Natural killer cell (primary cell): ENCODE measurements around the gene GRM4. TPM values are rescaled to one million over a fixed set of nuclear protein-coding genes. Genes with fewer than 3 reads are reported as not detected.
A peak's percentile ranks its signal among the peaks of the same experiment; 100 is the strongest.

ENCODE experiments used
- ATAC-seq, 3 donors: fragments of 150-1000 bp in 2 of 3; fragments of 200-7000 bp in 1 of 3; cut with Tn5 transposase; 1 replicate in 1 of 3; 2 replicates in 2 of 3; pipeline ENCODE4 v1.10.0; 2021; ENCODE audit warnings: mild to moderate bottlenecking in 2 of 3, moderate library complexity in 2 of 3
- DNase-seq, 2 donors: peaks; one replicate each; pipeline versions ENCODE4 v3.0.0 to v3.0.0-alpha.2; 2013 to 2021; ENCODE audit warnings: mixed read lengths in 1 of 2
- H3K27ac ChIP-seq: one replicate; pipeline ENCODE4 v1.5.1; 2013; ENCODE audit warnings: mild to moderate bottlenecking, low read length
- H3K27me3 ChIP-seq: one replicate; pipeline ENCODE4 v1.6.1; 2013; ENCODE audit warnings: low read length; ENCODE audit not compliant: control insufficient read depth, insufficient read depth
- H3K36me3 ChIP-seq: one replicate; pipeline ENCODE4 v1.6.1; 2013; ENCODE audit warnings: low read length; ENCODE audit not compliant: control insufficient read depth, insufficient read depth
- H3K4me1 ChIP-seq: one replicate; pipeline ENCODE4 v1.6.1; 2013; ENCODE audit warnings: low read length; ENCODE audit not compliant: control insufficient read depth, insufficient read depth
- H3K4me3 ChIP-seq: one replicate; pipeline ENCODE4 v1.5.1; 2013; ENCODE audit warnings: low read length
- H3K9me3 ChIP-seq: one replicate; pipeline ENCODE4 v1.6.1; 2013; ENCODE audit warnings: low read length; ENCODE audit not compliant: control insufficient read depth, insufficient read depth
- H3K27ac Mint-ChIP-seq, 2 donors: one replicate each; pipeline ENCODE4 v1.8.0; 2022; ENCODE audit warnings: mild to moderate bottlenecking in 2 of 2, mixed read lengths in 2 of 2, moderate library complexity in 1 of 2
- H3K27me3 Mint-ChIP-seq, 2 donors: one replicate each; pipeline ENCODE4 v1.8.0; 2022; ENCODE audit warnings: low read depth in 2 of 2, mixed read lengths in 2 of 2
- H3K36me3 Mint-ChIP-seq: one replicate; pipeline ENCODE4 v1.8.0; 2022; ENCODE audit warnings: mixed read lengths
- H3K4me1 Mint-ChIP-seq, 2 donors: one replicate each; pipeline ENCODE4 v1.8.0; 2022; ENCODE audit warnings: mixed read lengths in 2 of 2
- H3K4me3 Mint-ChIP-seq: one replicate; pipeline ENCODE4 v1.8.0; 2022; ENCODE audit warnings: mild to moderate bottlenecking, moderate library complexity, mixed read lengths
- H3K9me3 Mint-ChIP-seq, 2 donors: one replicate each; pipeline ENCODE4 v1.8.0; 2022; ENCODE audit warnings: mixed read lengths in 2 of 2
- WGBS: methylation state at CpG from one replicate; pipeline ENCODE4 v1.1.7; 2013; ENCODE audit warnings: missing lambda C conversion rate; ENCODE audit not compliant: insufficient coverage; 5-methylcytosine and 5-hydroxymethylcytosine counted together
- intact Hi-C: fragments of 100-400 bp; cut with micrococcal nuclease; formaldehyde crosslinking; loops from one replicate; pipeline ENCODE4 v1.14.2; 2022
- total RNA-seq, 4 donors: library from RNA; stranded (reverse); fragments of 120-200 nt in 1 of 4; gene quantifications; one replicate each; pipeline versions ENCODE4 v1.2.3 to v1.2.4, GENCODE V29; 2013 to 2022
- TF ChIP-seq, protein P1 (sequence below): fragments of 200-600 bp; IDR thresholded peaks from one replicate; pipeline ENCODE4 v1.8.0; 2022; ENCODE audit warnings: antibody characterized with exemption

GRM4 gene
- total RNA-seq, 3 donors from 2014 or later (not counting 1 experiment from before 2014, with no cell fraction given) = not detected

DNA sequence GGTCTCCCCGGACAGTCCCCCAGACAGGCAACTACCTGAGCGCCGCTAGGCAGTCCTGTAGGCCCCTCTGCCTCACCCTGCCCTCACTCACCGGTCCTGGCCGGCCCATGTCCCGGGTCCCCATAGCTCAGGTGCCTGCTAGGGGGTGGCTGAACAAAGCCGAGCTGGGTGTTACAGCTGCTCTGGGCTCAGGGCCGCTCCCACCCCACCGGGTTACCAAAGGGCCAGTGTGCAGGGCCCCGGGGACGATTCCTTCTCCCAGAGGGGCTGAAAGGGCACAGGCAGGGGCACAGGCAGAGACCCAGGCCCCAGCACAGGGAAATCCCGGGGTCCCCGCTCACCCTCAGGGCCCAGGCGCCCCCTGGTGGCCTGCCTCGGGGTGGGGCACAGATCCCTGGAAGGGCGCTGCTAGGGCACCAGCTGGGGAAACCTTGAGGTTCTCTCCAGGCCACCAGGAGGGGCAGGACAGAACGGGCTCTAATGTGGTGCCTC, 118.4 kb downstream of the GRM4 start:
- Histone ChIP-seq H3K4me3 (no peak overlapping the region), H3K27ac (no peak overlapping the region), H3K4me1 (no peaks in the 10 kb centered on the region), H3K36me3 (no peaks in the 10 kb centered on the region), H3K9me3 (no peaks in the 10 kb centered on the region), H3K27me3 (no peaks in the 10 kb centered on the region)
- Mint-ChIP-seq H3K27me3 (peaks cover 14 to 16% of the 10 kb centered on the region in 2 donors), H3K9me3 (no peaks in the 10 kb centered on the region), H3K27ac (no peak overlapping the region), H3K4me1 (no peaks in the 10 kb centered on the region), H3K36me3 (no peaks in the 10 kb centered on the region), H3K4me3 (no peak overlapping the region)
- DNase-seq (peak; percentile 65 to 77), ATAC-seq (peak; percentile 41 to 78 (median 67))
- TF ChIP-seq, protein P1, sequence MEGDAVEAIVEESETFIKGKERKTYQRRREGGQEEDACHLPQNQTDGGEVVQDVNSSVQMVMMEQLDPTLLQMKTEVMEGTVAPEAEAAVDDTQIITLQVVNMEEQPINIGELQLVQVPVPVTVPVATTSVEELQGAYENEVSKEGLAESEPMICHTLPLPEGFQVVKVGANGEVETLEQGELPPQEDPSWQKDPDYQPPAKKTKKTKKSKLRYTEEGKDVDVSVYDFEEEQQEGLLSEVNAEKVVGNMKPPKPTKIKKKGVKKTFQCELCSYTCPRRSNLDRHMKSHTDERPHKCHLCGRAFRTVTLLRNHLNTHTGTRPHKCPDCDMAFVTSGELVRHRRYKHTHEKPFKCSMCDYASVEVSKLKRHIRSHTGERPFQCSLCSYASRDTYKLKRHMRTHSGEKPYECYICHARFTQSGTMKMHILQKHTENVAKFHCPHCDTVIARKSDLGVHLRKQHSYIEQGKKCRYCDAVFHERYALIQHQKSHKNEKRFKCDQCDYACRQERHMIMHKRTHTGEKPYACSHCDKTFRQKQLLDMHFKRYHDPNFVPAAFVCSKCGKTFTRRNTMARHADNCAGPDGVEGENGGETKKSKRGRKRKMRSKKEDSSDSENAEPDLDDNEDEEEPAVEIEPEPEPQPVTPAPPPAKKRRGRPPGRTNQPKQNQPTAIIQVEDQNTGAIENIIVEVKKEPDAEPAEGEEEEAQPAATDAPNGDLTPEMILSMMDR = peak; percentile 81
- intact Hi-C loops = loop anchor here (1.0 to 2.0 kb wide), 3 partner anchors 173 to 283 kb away; no protein-coding TSS in a partner anchor
- 54% methylated on average over 17 of the region's 17 CpGs for WGBS

DNA sequence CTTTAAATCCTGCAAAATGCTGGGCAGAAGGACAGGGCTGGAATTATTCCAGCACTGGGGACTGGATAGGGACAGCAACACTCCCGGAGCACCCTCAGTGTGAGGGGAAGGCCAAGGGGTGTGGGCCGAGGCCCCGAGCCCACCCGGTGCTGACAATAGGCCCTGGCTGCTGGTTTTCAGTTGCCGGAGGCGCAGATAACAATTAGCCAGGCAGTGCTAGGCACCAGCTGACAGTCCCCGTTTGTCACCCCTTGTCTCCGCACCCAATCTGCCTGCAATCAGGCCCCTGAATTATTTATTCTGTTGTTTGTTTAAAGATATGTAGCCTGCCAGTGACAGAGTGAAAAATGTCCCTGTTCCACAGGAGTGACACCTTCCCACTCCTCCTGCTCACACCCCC, 120.0 kb downstream of the GRM4 start:
- no peak for DNase-seq
- no peaks in the 10 kb centered on the region for H3K9me3 ChIP-seq
- H3K9me3 Mint-ChIP-seq = no peaks in the 10 kb centered on the region
- H3K4me1 ChIP-seq = no peaks in the 10 kb centered on the region
- no peak overlapping the region for H3K27ac ChIP-seq
- no peak for ATAC-seq
- H3K4me3 ChIP-seq = no peak overlapping the region
- intact Hi-C loops = loop anchor here (2.0 kb wide), 1 partner anchor 171 kb away; no protein-coding TSS in a partner anchor
- H3K27ac Mint-ChIP-seq = no peak overlapping the region
- no peak overlapping the region for H3K4me3 Mint-ChIP-seq
- no peaks in the 10 kb centered on the region for H3K36me3 Mint-ChIP-seq
- H3K36me3 ChIP-seq = no peaks in the 10 kb centered on the region
- peaks cover 18 to 23% of the 10 kb centered on the region in 2 donors for H3K27me3 Mint-ChIP-seq
- TF ChIP-seq, protein P1 = no peak
- H3K27me3 ChIP-seq = no peaks in the 10 kb centered on the region
- H3K4me1 Mint-ChIP-seq = no peaks in the 10 kb centered on the region
- 79% methylated on average over 8 of the region's 8 CpGs for WGBS

DNA sequence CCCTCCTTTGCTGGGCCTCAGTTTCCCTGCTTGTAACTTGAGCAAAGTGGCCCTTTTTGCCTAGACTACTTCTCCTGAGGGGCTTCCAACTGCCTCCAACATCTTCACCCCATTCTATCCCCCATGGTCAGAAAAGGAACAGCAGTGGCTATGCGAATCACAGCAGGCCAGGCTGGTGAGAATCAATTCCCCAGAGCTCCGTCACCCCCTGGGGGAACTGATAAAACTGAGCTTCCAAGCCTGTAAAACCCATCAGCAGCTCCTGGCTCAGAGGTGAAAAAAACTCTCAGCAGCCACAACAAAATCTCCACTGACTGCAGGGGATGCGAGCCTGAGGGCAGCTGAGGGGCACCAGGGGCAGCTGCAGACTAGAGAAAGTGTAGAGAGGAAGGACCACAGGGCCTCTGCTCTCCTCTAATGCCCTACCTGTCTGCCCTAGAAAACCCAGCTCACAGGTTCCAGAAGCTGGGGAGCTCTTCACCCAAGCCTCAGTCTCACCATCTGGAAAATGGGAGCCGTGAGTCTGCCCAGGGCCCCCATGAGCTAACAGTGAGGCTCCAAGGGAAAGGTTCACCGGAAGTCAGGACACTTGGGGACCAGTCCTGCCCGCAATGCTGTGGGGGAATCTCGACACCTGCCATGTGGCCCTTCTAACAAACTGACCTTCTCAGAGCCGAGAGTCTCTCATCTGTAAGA, 120.6 kb downstream of the GRM4 start:
- H3K36me3 Mint-ChIP-seq = no peaks in the 10 kb centered on the region
- Histone ChIP-seq H3K36me3 (no peaks in the 10 kb centered on the region), H3K4me1 (no peaks in the 10 kb centered on the region), H3K27me3 (no peaks in the 10 kb centered on the region), H3K4me3 (no peak overlapping the region), H3K27ac (no peak overlapping the region), H3K9me3 (no peaks in the 10 kb centered on the region)
- TF ChIP-seq, protein P1 = no peak
- DNase-seq = no peak
- H3K27ac Mint-ChIP-seq = no peak overlapping the region
- ATAC-seq = no peak
- intact Hi-C loops = no loop called here
- H3K27me3 Mint-ChIP-seq = peaks cover 18 to 23% of the 10 kb centered on the region in 2 donors
- H3K4me1 Mint-ChIP-seq = no peaks in the 10 kb centered on the region
- WGBS = 88% methylated on average over 8 of the region's 8 CpGs
- no peak overlapping the region for H3K4me3 Mint-ChIP-seq
- H3K9me3 Mint-ChIP-seq = no peaks in the 10 kb centered on the region

DNA sequence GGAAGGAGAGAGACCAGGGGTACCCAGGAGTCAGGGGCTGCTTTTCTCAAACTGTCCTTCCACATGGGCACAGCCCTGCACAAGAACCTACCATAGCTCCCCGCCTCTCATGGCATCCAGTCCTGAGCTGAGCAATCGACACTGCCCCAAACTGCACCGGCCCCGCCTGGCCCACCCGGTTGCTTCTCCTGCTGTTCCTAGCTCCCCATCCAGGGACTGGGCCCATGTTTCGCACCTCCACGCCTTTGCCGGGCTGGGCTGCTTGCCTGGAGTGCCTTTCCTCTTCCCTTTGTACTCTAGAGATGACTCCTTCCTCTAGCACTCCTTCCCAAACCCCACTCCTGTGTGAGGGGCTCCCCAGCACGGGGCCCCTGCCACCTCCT, 123.0 kb downstream of the GRM4 start:
- H3K4me3 ChIP-seq = no peak overlapping the region
- Mint-ChIP-seq H3K4me1 (no peaks in the 10 kb centered on the region), H3K9me3 (no peaks in the 10 kb centered on the region), H3K27me3 (peaks cover 22 to 25% of the 10 kb centered on the region in 2 donors), H3K4me3 (no peak overlapping the region), H3K27ac (no peak overlapping the region), H3K36me3 (no peaks in the 10 kb centered on the region)
- 86% methylated on average over 9 of the region's 9 CpGs for WGBS
- ATAC-seq (no peak), DNase-seq (no peak)
- H3K9me3 ChIP-seq = no peaks in the 10 kb centered on the region
- no peak overlapping the region for H3K27ac ChIP-seq
- H3K36me3 ChIP-seq = no peaks in the 10 kb centered on the region
- TF ChIP-seq, protein P1 = no peak
- no peaks in the 10 kb centered on the region for H3K4me1 ChIP-seq
- intact Hi-C loops = no loop called here
- no peaks in the 10 kb centered on the region for H3K27me3 ChIP-seq
